Keratinocyte (primary cell): ENCODE data around the gene TSR3. TPM values are rescaled to one million over a fixed set of nuclear protein-coding genes. Genes with fewer than 3 reads are reported as not detected.

ENCODE experiments used
- DNase-seq: peaks from one replicate; pipeline ENCODE4 v3.0.0-alpha.2; 2011; ENCODE audit warnings: low read depth, missing footprints, low spot score
- FAIRE-seq: peaks from 2 replicates; lab custom pipeline; 2011; peaks lifted over from hg19 to GRCh38; lab: Jason Lieb, UNC
- H2AFZ ChIP-seq: 2 replicates; pipeline ENCODE4 v1.6.0; 2012; ENCODE audit warnings: low read length, control low read depth, inconsistent platforms; ENCODE audit not compliant: control insufficient read depth
- H3K27ac ChIP-seq: 2 replicates; pipeline ENCODE4 v1.5.1; 2011; ENCODE audit warnings: low read length; ENCODE audit not compliant: control insufficient read depth, insufficient read depth
- H3K27me3 ChIP-seq: 3 replicates; pipeline ENCODE4 v1.6.0; 2011; ENCODE audit warnings: low read length; ENCODE audit not compliant: control insufficient read depth, insufficient read depth; ENCODE audit errors: extremely low read depth
- H3K36me3 ChIP-seq, 2 experiments: 2 replicates in 1 of 2; 3 replicates in 1 of 2; pipeline ENCODE4 v1.5.1; 2011; ENCODE audit warnings: low read length in 2 of 2, mild to moderate bottlenecking in 1 of 2; ENCODE audit not compliant: control insufficient read depth in 2 of 2, insufficient read depth in 2 of 2; ENCODE audit errors: extremely low read depth in 1 of 2
- H3K4me1 ChIP-seq: 3 replicates; pipeline ENCODE4 v1.5.1; 2011; ENCODE audit warnings: low read length; ENCODE audit not compliant: control insufficient read depth, insufficient read depth; ENCODE audit errors: extremely low read depth
- H3K4me2 ChIP-seq: 3 replicates; pipeline ENCODE4 v1.6.0; 2011; ENCODE audit warnings: low read depth, low read length; ENCODE audit not compliant: control insufficient read depth, insufficient read depth; ENCODE audit errors: extremely low read depth
- H3K4me3 ChIP-seq, 3 experiments: fragments of 200-600 bp in 1 of 3; sonication (generic) in 1 of 3; 2 replicates in 2 of 3; 3 replicates in 1 of 3; pipeline ENCODE4 v1.5.1; 2011 to 2016; ENCODE audit warnings: low read length in 3 of 3, mild to moderate bottlenecking in 3 of 3, control low read depth in 2 of 3, inconsistent platforms in 1 of 3, low read depth in 1 of 3, mixed read lengths in 1 of 3, mixed run types in 1 of 3, moderate library complexity in 1 of 3; ENCODE audit not compliant: control insufficient read depth in 2 of 3, insufficient read depth in 2 of 3; ENCODE audit errors: extremely low read depth in 1 of 3
- H3K79me2 ChIP-seq: 2 replicates; pipeline ENCODE4 v1.6.0; 2012; ENCODE audit warnings: low read length; ENCODE audit not compliant: control insufficient read depth, insufficient read depth
- H3K9ac ChIP-seq: 3 replicates; pipeline ENCODE4 v1.6.0; 2011; ENCODE audit warnings: low read length; ENCODE audit not compliant: control insufficient read depth, insufficient read depth; ENCODE audit errors: extremely low read depth
- H3K9me1 ChIP-seq: 3 replicates; pipeline ENCODE4 v1.6.0; 2011; ENCODE audit warnings: low read length; ENCODE audit not compliant: control insufficient read depth, insufficient read depth; ENCODE audit errors: extremely low read depth
- H3K9me3 ChIP-seq: 2 replicates; pipeline ENCODE4 v1.5.1; 2012; ENCODE audit warnings: low read depth, low read length; ENCODE audit not compliant: control insufficient read depth
- H4K20me1 ChIP-seq: 3 replicates; pipeline ENCODE4 v1.6.0; 2011; ENCODE audit warnings: low read length; ENCODE audit not compliant: control insufficient read depth, insufficient read depth; ENCODE audit errors: extremely low read depth
- EZH2 ChIP-seq: IDR thresholded peaks from one replicate; pipeline ENCODE4 v1.6.1; 2012; ENCODE audit warnings: inconsistent platforms, mild to moderate bottlenecking, low read length, moderate library complexity
- dilution Hi-C: fragments of 300-500 bp; cut with MboI; formaldehyde crosslinking; loops from one replicate; pipeline ENCODE4 v1.7.0; 2020; ENCODE audit warnings: low sequenced_read_pairs; ENCODE audit not compliant: extremely low pct_ligation_motif_present
- polyA plus RNA-seq, 5 experiments: library from polyadenylated mRNA; depleted of rRNA in 3 of 5; stranded (reverse) in 3 of 5; stranded (forward) in 1 of 5; unstranded in 1 of 5; fragments of >200 nt; gene quantifications; 1 replicate in 1 of 5; 2 replicates in 3 of 5; 3 replicates in 1 of 5; pipeline versions ENCODE4 v1.2.1 to v1.2.3, GENCODE V29; 2011 to 2012; ENCODE audit warnings: missing spikeins in 2 of 5, low read depth in 1 of 5, low replicate concordance in 1 of 5
- TF ChIP-seq, protein P1 (sequence below), 3 experiments: IDR thresholded peaks in 1 of 3; conservative IDR thresholded peaks in 1 of 3; optimal IDR thresholded peaks in 1 of 3; 2 replicates in 2 of 3; 3 replicates in 1 of 3; pipeline versions ENCODE3 to v1.5.1; 2011; ENCODE audit warnings: low read length in 3 of 3, mild to moderate bottlenecking in 3 of 3, moderate library complexity in 2 of 3, control low read depth in 1 of 3, inconsistent platforms in 1 of 3; ENCODE audit not compliant: insufficient read depth in 2 of 3; ENCODE audit errors: extremely low read depth in 1 of 3

The TSR3 gene
- polyA plus RNA-seq, 1 donor (not counting 4 experiments of a cell fraction or from before 2014, with no cell fraction given) = 33.0 TPM

- FAIRE-seq (no peak), DNase-seq (no peak)
- H2AFZ ChIP-seq = no peak overlapping the region
- no peaks in the 10 kb centered on the region for H3K9me3 ChIP-seq
- dilution Hi-C loops = no loop called here
- no peaks in the 10 kb centered on the region for H3K4me1 ChIP-seq
- H3K27me3 ChIP-seq = no peaks in the 10 kb centered on the region
- no peaks in the 10 kb centered on the region for H4K20me1 ChIP-seq
- peaks cover 12 to 23% of the 10 kb centered on the region in 2 experiments for H3K36me3 ChIP-seq
- H3K4me3 ChIP-seq = no peak overlapping the region
- TF ChIP-seq, protein P1, sequence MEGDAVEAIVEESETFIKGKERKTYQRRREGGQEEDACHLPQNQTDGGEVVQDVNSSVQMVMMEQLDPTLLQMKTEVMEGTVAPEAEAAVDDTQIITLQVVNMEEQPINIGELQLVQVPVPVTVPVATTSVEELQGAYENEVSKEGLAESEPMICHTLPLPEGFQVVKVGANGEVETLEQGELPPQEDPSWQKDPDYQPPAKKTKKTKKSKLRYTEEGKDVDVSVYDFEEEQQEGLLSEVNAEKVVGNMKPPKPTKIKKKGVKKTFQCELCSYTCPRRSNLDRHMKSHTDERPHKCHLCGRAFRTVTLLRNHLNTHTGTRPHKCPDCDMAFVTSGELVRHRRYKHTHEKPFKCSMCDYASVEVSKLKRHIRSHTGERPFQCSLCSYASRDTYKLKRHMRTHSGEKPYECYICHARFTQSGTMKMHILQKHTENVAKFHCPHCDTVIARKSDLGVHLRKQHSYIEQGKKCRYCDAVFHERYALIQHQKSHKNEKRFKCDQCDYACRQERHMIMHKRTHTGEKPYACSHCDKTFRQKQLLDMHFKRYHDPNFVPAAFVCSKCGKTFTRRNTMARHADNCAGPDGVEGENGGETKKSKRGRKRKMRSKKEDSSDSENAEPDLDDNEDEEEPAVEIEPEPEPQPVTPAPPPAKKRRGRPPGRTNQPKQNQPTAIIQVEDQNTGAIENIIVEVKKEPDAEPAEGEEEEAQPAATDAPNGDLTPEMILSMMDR (optimal IDR thresholded peaks at IDR 0.05 in 1 of 3, IDR thresholded peaks at IDR 0.05 in 1 of 3, conservative IDR thresholded peaks at IDR 0.05 in 1 of 3; ENCODE audit: extremely low read depth in 1 of 3, insufficient read depth in 2 of 3, low read length in 3 of 3) = no peak
- H3K79me2 ChIP-seq = peaks cover 7% of the 10 kb centered on the region
- no peak overlapping the region for H3K9ac ChIP-seq
- H3K9me1 ChIP-seq = no peaks in the 10 kb centered on the region
- no peak overlapping the region for H3K4me2 ChIP-seq
- H3K27ac ChIP-seq = no peak overlapping the region
Measured at GRCh38 chr16:1364510-1364909, 12.8 kb upstream of the TSR3 start.

GRCh38 chr16:1363501-1364041 is 11.9 kb upstream of the TSR3 start:
- no peak for DNase-seq
- Histone ChIP-seq H3K4me1 (no peaks in the 10 kb centered on the region), H4K20me1 (no peaks in the 10 kb centered on the region), H3K36me3 (peaks cover 12 to 23% of the 10 kb centered on the region in 2 experiments), H3K9ac (no peak overlapping the region), H3K9me3 (no peaks in the 10 kb centered on the region), H3K9me1 (no peaks in the 10 kb centered on the region), H3K4me2 (no peak overlapping the region), H3K79me2 (peaks cover 7% of the 10 kb centered on the region), H2AFZ (no peak overlapping the region), H3K27me3 (no peaks in the 10 kb centered on the region), H3K27ac (no peak overlapping the region), H3K4me3 (no peak overlapping the region)
- dilution Hi-C loops = no loop called here
- TF ChIP-seq, protein P1 (optimal IDR thresholded peaks at IDR 0.05 in 1 of 3, IDR thresholded peaks at IDR 0.05 in 1 of 3, conservative IDR thresholded peaks at IDR 0.05 in 1 of 3; ENCODE audit: extremely low read depth in 1 of 3, insufficient read depth in 2 of 3, low read length in 3 of 3) = peak; percentile 83 to 98 (median 97)
- no peak for TF ChIP-seq EZH2
- FAIRE-seq = no peak
